GM19025 (cell line): ENCODE results near the gene HNRNPH1.

Experiments
- ATAC-seq: cut with Tn5 transposase; IDR thresholded peaks from one replicate; pipeline ENCODE4 v1.9.1; 2021; ENCODE audit warnings: mild to moderate bottlenecking, low read depth, moderate library complexity; ENCODE audit not compliant: unreplicated experiment

The HNRNPH1 gene

DNA sequence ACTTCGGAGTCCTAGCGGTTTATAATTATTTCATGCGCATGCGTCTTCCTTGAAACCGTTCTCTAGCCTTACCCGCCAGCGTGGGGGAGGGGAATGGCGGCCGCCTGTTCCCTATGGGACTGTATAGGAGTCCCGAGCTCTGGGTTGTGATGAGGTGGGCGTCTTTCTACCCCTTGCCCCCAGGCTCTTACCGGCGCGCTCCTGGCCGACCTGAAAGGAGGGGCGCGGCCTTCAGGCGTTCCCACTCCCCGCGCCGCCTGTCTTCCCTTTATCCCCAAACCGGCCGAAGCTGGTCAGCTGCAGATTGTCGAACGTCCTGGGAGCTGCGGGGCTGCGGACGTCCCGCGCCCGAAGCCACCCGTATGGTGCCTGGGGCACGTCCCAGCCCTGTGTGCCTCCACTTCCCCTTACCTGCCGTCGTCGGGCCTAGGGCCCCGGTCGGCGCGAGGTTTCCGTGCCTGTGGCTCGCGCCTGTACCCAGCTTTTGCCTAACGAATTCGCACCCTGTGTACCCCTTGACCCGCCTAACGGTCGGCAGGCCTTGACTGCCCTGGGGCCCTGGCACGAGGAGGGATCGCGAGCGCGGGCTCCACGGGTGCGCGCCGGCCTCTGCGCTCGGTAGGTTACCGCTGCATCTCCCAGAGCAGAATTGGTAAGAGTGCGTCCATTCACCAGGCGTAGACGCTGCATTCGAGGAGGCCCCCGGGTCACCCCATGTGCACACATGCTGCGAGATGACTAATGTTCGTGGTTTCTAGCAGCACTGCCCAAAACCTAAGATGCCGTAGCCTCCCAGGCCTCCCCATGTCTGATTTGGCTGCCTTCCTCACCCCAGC is 653 bp upstream of the HNRNPH1 start:
- ATAC-seq, result peak; percentile 5

- no peak for ATAC-seq
Observed at GRCh38 chr5:179621551-179622214, 1.8 kb downstream of the HNRNPH1 start.

DNA sequence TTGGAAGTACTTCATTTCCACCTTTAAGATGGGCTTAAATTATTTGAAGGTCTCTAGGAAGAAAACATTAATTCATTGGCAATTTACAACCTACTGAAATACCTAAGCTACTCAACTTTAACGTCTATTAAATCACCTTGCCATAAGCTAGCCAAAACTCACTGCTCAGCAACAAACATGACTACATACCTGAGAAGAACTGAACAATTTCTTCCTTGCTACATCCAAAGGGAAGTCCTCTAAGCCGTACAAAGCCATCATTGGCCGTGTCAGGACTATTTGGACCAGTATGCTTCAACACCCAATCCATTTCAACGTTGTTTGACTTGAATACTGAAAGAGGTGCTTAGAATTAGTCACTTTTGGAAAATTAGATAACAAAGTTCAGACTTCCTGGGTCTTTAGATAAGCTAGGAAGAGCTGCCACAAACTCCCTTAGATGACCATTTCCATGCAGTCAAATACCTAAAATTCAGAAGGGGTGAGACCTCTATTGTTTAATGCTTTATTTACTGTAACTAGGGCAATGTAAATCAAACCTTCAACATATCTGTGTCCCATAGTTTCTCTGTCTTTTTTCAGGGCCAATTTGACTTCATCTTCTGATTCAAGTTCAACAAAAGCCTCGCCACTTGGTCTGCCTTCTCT is 2.6 kb downstream of the HNRNPH1 start:
- no peak for ATAC-seq

DNA sequence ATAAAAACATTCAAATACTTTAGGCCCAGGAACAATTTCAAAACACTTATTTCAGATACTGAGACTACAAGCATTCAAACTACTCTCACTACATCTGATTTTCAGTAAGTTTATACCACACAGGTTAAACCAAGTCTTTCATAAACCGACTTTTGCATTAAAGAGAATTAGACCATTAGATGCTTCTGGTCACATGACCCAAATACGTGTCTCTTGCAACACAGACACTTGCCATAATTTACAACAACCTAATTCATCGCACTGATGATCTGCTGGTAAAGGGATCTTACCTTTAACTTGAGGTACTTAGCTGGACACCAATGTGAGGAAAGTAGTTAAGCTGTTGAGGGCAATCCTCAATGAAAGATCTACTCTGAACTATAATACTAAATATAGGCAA is 3.2 kb downstream of the HNRNPH1 start:
- no peak for ATAC-seq

- no peak for ATAC-seq
Observed at GRCh38 chr5:179619776-179620175, 3.7 kb downstream of the HNRNPH1 start.

- ATAC-seq, result no peak
Observed at GRCh38 chr5:179618923-179619554, 4.4 kb downstream of the HNRNPH1 start.

DNA sequence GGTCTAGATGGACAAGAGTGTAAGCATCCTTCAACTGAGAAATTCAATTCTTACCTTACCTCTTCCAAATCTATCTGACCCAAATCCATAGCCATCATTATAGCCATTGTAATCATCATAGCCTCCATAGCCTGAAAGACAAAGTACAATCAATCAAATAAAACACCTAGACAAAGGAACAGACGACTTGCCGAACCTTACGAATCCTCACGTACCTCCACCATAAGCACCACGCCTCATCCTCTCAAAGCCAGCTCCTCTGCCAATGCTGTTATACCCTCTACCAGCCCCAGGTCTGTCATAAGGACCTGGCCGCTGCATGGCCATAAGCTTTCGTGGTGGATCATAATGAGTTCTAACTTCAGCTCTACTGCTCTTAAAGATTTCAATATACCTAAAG is 5.5 kb downstream of the HNRNPH1 start:
- ATAC-seq, result no peak

DNA sequence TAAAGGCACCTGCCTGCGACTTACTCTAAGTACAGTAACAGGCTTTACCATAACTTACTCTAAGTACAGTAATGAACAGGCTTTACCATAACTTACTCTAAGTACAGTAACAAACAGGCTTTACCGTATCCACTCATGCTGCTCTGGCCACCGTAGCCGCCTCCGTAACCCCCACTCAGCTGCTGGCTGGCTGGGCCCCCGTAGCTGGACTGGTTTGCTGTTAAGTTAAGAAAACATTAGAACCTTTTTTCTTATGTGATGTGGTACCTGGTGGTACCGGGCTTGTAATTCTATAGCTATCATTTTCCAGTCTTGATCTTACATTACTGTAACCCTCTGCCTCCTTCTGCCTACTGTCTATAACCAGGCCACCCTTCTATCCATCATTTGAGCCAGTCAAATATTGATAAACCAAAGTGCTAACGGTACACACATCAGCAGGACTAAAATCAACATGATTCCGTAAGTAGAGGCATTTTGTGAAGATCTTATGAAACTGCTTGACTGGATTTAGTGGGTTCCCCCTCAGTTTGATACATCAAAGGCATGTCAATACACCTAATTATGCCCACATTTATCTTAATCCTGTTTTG is 7.4 kb downstream of the HNRNPH1 start:
- no peak for ATAC-seq

GRCh38 chr5:179615203-179615602 is 8.3 kb downstream of the HNRNPH1 start:
- no peak for ATAC-seq

DNA sequence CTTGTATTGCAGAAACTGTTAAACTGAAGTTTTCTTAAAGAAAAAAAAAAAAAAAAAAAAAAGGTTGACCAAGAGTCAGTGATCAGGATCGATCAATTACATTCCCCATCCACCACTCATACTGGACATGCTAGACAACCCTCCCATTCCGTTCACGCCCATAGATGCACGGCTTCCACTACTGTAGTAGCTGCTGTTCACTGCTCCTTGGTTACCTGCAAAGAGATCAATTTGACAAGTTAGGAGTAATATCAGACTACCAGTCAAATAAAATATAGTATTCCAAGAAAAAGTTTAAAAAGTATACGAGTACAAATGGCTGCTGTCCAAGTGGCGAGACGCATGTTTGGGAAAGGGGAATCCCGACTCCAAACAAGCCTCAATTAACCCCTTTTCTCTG is 8.7 kb downstream of the HNRNPH1 start:
- no peak for ATAC-seq

DNA sequence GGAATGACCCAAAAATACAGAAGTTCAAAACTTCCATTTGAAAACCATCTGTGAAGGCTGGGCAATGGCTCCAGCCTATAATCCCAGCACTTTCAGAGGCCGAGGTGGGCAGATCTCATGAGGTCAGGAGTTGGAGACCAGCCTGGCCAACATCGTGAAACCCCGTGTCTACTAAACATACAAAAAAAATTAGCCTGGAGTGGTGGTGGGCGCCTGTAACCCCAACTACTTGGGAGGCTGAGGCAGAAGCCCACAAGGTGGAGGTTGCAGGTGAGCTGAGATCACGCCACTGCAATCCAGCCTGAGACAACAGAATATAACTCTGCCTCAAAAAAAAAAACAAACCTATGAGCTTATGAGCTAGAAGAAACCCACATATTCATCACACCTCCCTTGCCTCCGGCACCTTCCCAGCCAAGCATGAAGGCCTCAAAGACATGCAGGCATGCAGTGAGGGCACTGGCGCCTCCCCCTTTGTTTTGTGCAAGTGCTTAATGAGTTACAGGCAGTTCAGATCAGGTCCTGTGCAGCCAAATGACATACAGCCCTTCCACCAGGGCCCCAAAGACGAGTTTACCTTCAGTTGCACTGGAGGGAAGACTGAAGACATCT is 9.9 kb downstream of the HNRNPH1 start:
- no peak for ATAC-seq

DNA sequence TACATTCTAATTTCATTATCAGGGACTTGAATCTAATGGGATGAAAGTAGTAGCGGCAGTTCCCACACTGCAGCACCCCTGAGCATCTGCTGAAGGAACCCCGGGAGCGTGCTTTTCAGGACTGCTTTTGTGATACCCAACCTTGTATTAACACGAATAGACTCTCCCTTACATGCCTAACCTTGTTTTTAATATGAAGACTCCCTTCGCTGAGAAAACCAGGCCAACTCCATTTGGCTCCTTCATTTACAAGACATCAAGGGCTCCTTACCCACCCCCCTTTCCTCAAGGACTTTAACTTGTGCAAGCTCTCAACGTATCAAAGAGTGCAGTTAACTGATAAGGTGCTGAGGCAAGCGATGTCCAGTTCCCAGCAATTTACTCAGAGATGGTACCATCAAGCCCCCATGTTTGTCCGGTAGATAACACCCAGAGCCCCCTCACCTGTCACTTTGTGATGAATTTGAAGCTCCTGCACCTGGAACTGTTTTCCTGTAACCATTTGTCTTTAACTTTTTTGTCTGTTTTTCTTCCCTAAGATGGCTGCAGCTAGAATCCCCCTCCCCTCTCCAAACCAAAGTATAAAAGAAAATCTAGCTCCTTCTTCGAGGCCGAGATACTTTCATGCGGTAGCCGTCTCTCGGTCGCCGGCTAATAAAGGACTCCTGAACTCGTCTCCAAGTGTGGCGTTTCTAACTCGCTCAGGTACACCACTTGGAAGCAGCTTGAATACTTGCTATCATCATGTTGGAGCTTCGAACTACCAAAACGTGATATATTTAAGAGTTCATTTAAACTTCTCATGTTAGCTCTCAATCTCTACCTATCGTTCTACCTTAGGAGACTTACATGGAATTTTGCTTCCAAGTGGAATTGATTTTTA is 10.7 kb downstream of the HNRNPH1 start:
- ATAC-seq, result no peak

GRCh38 chr5:179610903-179611265 is 12.6 kb downstream of the HNRNPH1 start:
- ATAC-seq, result no peak

DNA sequence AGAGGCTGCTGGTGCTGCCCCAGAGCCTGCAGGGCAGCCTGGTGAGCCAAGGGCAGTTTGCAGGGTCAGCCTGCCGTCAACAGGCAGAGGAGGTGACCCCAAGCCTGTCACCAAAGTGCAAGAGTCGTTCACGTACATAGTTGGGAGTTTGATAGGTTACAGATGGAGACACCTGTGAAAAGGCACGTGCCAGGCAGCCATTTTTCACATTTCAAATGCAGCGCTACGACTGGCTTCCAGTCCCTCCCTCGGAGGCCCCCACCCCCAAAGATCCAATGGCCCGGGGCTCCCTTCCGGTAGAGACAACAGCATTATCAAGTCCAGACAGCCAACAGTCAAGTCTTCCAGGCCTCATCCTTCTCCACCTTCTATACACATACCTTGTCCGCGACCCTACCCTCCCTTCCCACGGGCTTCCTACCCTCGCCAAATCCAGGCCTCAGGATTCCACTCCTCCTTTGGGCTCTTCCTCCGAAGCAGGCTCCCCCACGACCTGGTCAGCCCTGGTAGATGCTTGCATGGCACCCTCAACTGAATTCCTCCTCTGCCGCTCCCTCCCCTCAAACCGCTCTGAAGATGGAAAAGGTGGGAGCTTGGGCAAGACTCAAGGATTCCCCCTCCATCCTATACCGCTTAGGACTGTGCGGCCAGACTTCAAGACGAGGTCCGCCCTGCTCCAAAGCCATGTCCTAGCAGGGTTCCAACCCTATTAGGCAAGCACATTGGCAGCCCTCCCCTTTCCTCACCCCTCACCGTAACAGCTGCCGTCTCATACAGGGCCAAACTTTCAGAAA is 13.2 kb downstream of the HNRNPH1 start:
- no peak for ATAC-seq

DNA sequence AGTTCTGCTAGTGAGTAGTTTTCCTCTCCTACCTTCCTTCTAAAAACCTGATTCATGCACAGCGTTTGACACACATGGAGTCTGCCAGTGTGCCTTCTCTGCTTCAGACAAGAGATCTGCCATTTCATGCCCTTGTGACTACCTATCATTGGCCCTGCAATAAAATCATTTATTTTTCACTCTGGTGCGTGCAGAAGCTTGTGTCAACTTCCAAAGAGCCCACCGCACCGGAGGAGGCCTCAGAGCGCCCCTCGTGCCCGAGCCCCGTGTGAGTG is 13.7 kb downstream of the HNRNPH1 start:
- no peak for ATAC-seq

DNA sequence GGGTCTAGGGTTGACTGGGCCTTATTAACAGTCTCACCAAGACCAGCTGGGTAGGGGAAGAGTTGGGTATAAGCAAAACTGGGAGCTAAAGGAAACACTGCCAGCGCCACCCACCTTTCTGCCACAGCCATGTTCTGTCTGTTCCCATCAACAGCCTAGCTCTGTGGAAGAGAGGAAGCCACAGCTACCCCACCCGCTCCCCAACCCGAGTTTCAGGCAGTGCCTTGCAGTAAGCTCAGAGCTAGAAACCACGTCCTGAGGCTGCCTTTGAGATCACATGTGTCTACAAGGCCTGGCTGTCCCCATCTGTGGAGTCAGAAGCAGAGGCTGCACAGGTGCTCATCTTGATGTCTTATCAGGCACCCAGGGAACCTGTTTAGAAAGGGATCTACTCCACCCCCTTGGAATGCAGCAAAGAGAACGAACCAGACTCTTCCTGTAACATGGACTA is 15.3 kb downstream of the HNRNPH1 start:
- ATAC-seq, result no peak

GRCh38 chr5:179607160-179607931 is 16.1 kb downstream of the HNRNPH1 start:
- no peak for ATAC-seq

DNA sequence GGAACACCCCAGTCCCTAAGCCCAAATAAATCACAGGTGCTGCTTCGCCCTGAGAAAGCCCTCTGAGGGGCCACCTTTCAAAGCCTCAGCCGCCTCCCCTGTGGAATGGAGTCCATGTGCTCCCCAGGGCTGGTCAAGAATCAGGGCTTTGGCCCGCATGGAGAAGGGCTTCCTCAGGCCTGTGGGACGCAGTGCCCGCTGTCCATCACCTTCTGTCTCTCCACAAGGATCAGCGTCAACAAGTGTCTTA is 16.6 kb downstream of the HNRNPH1 start:
- ATAC-seq, result no peak
